WTC11 (cell line): ENCODE data around the gene SMARCB1. TPM values are rescaled to one million over a fixed set of nuclear protein-coding genes. Genes with fewer than 3 reads are reported as not detected.
A peak's percentile ranks its signal among the peaks of the same experiment; 100 is the strongest.

Source experiments
- ATAC-seq: fragments of 200-7000 bp; cut with Tn5 transposase; 2 replicates; pipeline ENCODE4 v1.10.0; 2021; ENCODE audit warnings: mild to moderate bottlenecking, moderate library complexity
- CTCF ChIA-PET: fragments of 300-600 bp; sonication (Branson Sonifier 250); formaldehyde crosslinking; loops from one replicate; lab custom pipeline; 2021; ENCODE audit warnings: antibody characterized with exemption; lab: Charles Lee
- POLR2A ChIA-PET: fragments of 350-600 bp; sonication (Branson Sonifier 250); formaldehyde crosslinking; loops from one replicate; lab custom pipeline; 2021; ENCODE audit warnings: antibody characterized with exemption; lab: Charles Lee
- DNase-seq: peaks from one replicate; pipeline ENCODE4 v3.0.0; 2021; ENCODE audit warnings: low spot score
- H3K27ac Mint-ChIP-seq: 2 replicates; pipeline ENCODE4 v1.8.0; 2021; ENCODE audit warnings: mixed read lengths
- H3K27me3 Mint-ChIP-seq: 2 replicates; pipeline ENCODE4 v1.8.0; 2021; ENCODE audit warnings: low read depth, mild to moderate bottlenecking, moderate library complexity, mixed read lengths
- H3K36me3 Mint-ChIP-seq: 2 replicates; pipeline ENCODE4 v1.8.0; 2021; ENCODE audit warnings: mixed read lengths
- H3K4me1 Mint-ChIP-seq: 2 replicates; pipeline ENCODE4 v1.8.0; 2022; ENCODE audit warnings: mixed read lengths
- H3K4me3 Mint-ChIP-seq: 2 replicates; pipeline ENCODE4 v1.8.0; 2021; ENCODE audit warnings: mild to moderate bottlenecking, moderate library complexity, mixed read lengths
- H3K9me3 Mint-ChIP-seq: 2 replicates; pipeline ENCODE4 v1.8.0; 2021; ENCODE audit warnings: mixed read lengths
- ARID4B ChIP-seq: sonication (generic); formaldehyde crosslinking; IDR thresholded peaks from 2 replicates; pipeline ENCODE4 v1.8.0; 2023; ENCODE audit warnings: missing genetic modification reagents, mild to moderate bottlenecking, borderline replicate concordance
- ATF2 ChIP-seq: sonication (generic); formaldehyde crosslinking; IDR thresholded peaks from 2 replicates; pipeline ENCODE4 v1.8.1; 2022; ENCODE audit warnings: low read depth, missing genetic modification reagents, borderline replicate concordance
- CREB1 ChIP-seq: sonication (generic); formaldehyde crosslinking; IDR thresholded peaks from 2 replicates; pipeline ENCODE4 v1.8.0; 2023; ENCODE audit warnings: mild to moderate bottlenecking, missing genetic modification reagents
- ELF4 ChIP-seq: sonication (generic); formaldehyde crosslinking; IDR thresholded peaks from 2 replicates; pipeline ENCODE4 v1.8.1; 2022; ENCODE audit warnings: low read depth, mild to moderate bottlenecking, moderate library complexity, missing genetic modification reagents
- ETV6 ChIP-seq: sonication (generic); formaldehyde crosslinking; IDR thresholded peaks from 2 replicates; pipeline ENCODE4 v1.8.1; 2022; ENCODE audit warnings: mild to moderate bottlenecking, missing genetic modification reagents
- GABPB1 ChIP-seq: sonication (generic); formaldehyde crosslinking; IDR thresholded peaks from 2 replicates; pipeline ENCODE4 v1.8.1; 2023; ENCODE audit warnings: mild to moderate bottlenecking, missing genetic modification reagents
- KAT7 ChIP-seq: sonication (generic); formaldehyde crosslinking; IDR thresholded peaks from 2 replicates; pipeline ENCODE4 v1.8.1; 2023; ENCODE audit warnings: missing genetic modification reagents, mild to moderate bottlenecking, borderline replicate concordance
- MAX ChIP-seq: sonication (generic); formaldehyde crosslinking; IDR thresholded peaks from 2 replicates; pipeline ENCODE4 v1.8.0; 2022; ENCODE audit warnings: mild to moderate bottlenecking, missing genetic modification reagents
- NR1H2 ChIP-seq: sonication (generic); formaldehyde crosslinking; IDR thresholded peaks from 2 replicates; pipeline ENCODE4 v1.9.0; 2021; ENCODE audit warnings: mild to moderate bottlenecking, moderate library complexity, missing genetic modification reagents
- PRDM15 ChIP-seq: sonication (generic); formaldehyde crosslinking; IDR thresholded peaks from 2 replicates; pipeline ENCODE4 v1.8.0; 2022; ENCODE audit warnings: missing genetic modification reagents
- USF1 ChIP-seq: sonication (generic); formaldehyde crosslinking; IDR thresholded peaks from 2 replicates; pipeline ENCODE4 v1.8.0; 2022; ENCODE audit warnings: mild to moderate bottlenecking, missing genetic modification reagents
- USF2 ChIP-seq: sonication (generic); formaldehyde crosslinking; IDR thresholded peaks from 2 replicates; pipeline ENCODE4 v1.8.1; 2023; ENCODE audit warnings: mild to moderate bottlenecking, missing genetic modification reagents, moderate library complexity
- total RNA-seq: library from RNA; stranded (reverse); gene quantifications from 3 replicates; pipeline ENCODE4 v1.2.3, GENCODE V29; 2021

The SMARCB1 gene
- total RNA-seq, 1 experiment from 2014 or later = 135 TPM

GRCh38 chr22:23846081-23846469 is 59.3 kb downstream of the SMARCB1 start:
- DNase-seq (no peak), ATAC-seq (no peak)
- ChIA-PET POLR2A (interaction anchor here (0.7 to 1.5 kb wide), 2 partner anchors 11 to 25 kb away, joined by 3 to 7 read pairs; partner anchors contain the start of gene SLC2A11), CTCF (interaction anchor here (0.6 to 3.5 kb wide), 8 partner anchors 11 to 94 kb away, joined by 3 to 24 read pairs (median 7); partner anchors contain the start of genes MIF, MMP11 and SLC2A11)
- Mint-ChIP-seq H3K9me3 (no peaks in the 10 kb centered on the region), H3K4me3 (no peak overlapping the region), H3K4me1 (peaks cover 46% of the 10 kb centered on the region), H3K27me3 (peaks cover 13% of the 10 kb centered on the region), H3K36me3 (no peaks in the 10 kb centered on the region), H3K27ac (no peak overlapping the region)
- TF ChIP-seq ELF4 (CRISPR knock-in tag) (no peak), USF1 (no peak), ATF2 (CRISPR knock-in tag) (no peak), ARID4B (CRISPR knock-in tag) (no peak), USF2 (CRISPR knock-in tag) (no peak)

- Mint-ChIP-seq H3K4me3 (no peak overlapping the region), H3K27me3 (peaks cover 7% of the 10 kb centered on the region), H3K36me3 (no peaks in the 10 kb centered on the region), H3K9me3 (no peaks in the 10 kb centered on the region), H3K27ac (no peak overlapping the region), H3K4me1 (peaks cover 37% of the 10 kb centered on the region)
- TF ChIP-seq ETV6 (CRISPR knock-in tag) = no peak
- no peak for TF ChIP-seq CREB1 (CRISPR knock-in tag)
- TF ChIP-seq GABPB1 (CRISPR knock-in tag) = no peak
- no peak for TF ChIP-seq NR1H2 (CRISPR knock-in tag)
- no peak for TF ChIP-seq KAT7
- ATAC-seq (no peak), DNase-seq (no peak)
- ChIA-PET CTCF (interaction anchor here (0.7 to 3.5 kb wide), 12 partner anchors 10 to 307 kb away, joined by 3 to 49 read pairs (median 6); partner anchors contain the start of genes MIF, MMP11 and SLC2A11), POLR2A (interaction anchor here (2.9 kb wide), 1 partner anchor 11 kb away, joined by 14 read pairs; the partner anchor contains the start of gene SLC2A11)
Observed at GRCh38 chr22:23847310-23847920, 60.6 kb downstream of the SMARCB1 start.

- DNase-seq (peak; percentile 52), ATAC-seq (peak; percentile 29)
- no peak overlapping the region for H3K27ac Mint-ChIP-seq
- peaks cover 7% of the 10 kb centered on the region for H3K27me3 Mint-ChIP-seq
- H3K36me3 Mint-ChIP-seq = no peaks in the 10 kb centered on the region
- ChIA-PET CTCF (interaction anchor here (0.7 to 2.8 kb wide), 12 partner anchors 10 to 306 kb away, joined by 3 to 77 read pairs (median 5); partner anchors contain the start of genes CHCHD10, MIF and SLC2A11), POLR2A (interaction anchor here (0.6 to 2.9 kb wide), 3 partner anchors 10 to 77 kb away, joined by 7 to 14 read pairs (median 8); partner anchors contain the start of gene SLC2A11)
- H3K9me3 Mint-ChIP-seq = no peaks in the 10 kb centered on the region
- TF ChIP-seq USF1 (no peak), PRDM15 (no peak), MAX (0 out of 2 replicates have a peak, but pooled peaks have one; percentile 0)
- peaks cover 37% of the 10 kb centered on the region for H3K4me1 Mint-ChIP-seq
- no peak overlapping the region for H3K4me3 Mint-ChIP-seq
Observed at GRCh38 chr22:23847991-23848864, 61.5 kb downstream of the SMARCB1 start.
